OCI-LY1 (cell line): ENCODE measurements around the gene RPS24.

Experiments
- H2AFZ ChIP-seq: fragments of 200-600 bp; sonication (generic), shearing (Covaris generic); 2 replicates; pipeline ENCODE4 v1.6.0; 2014; ENCODE audit warnings: antibody characterized with exemption, mild to moderate bottlenecking, low read length
- H3F3A ChIP-seq: fragments of 200-600 bp; sonication (generic), shearing (Covaris generic); 2 replicates; pipeline ENCODE4 v1.6.0; 2014; ENCODE audit warnings: mild to moderate bottlenecking, antibody characterized with exemption, low read length, moderate library complexity; ENCODE audit not compliant: insufficient read depth
- H3K27ac ChIP-seq: fragments of 200-600 bp; sonication (generic); 2 replicates; pipeline ENCODE4 v1.5.1; 2014; ENCODE audit warnings: low read length, mixed run types, mild to moderate bottlenecking, low read depth; ENCODE audit not compliant: poor library complexity, severe bottlenecking
- H3K27me3 ChIP-seq: fragments of 200-600 bp; sonication (generic); 2 replicates; pipeline ENCODE4 v1.6.0; 2014; ENCODE audit warnings: antibody characterized with exemption, mild to moderate bottlenecking, low read length, moderate library complexity; ENCODE audit not compliant: insufficient read depth
- H3K36me3 ChIP-seq: fragments of 200-600 bp; sonication (generic); 2 replicates; pipeline ENCODE4 v1.6.1; 2014; ENCODE audit warnings: mild to moderate bottlenecking, antibody characterized with exemption, low read length, moderate library complexity, mixed read lengths; ENCODE audit not compliant: insufficient read depth
- H3K4me1 ChIP-seq: fragments of 200-600 bp; sonication (generic); 2 replicates; pipeline ENCODE4 v1.5.1; 2014; ENCODE audit warnings: mild to moderate bottlenecking, low read length, moderate library complexity; ENCODE audit not compliant: insufficient read depth, severe bottlenecking
- H3K4me2 ChIP-seq: fragments of 200-600 bp; sonication (generic), shearing (Covaris generic); 2 replicates; pipeline ENCODE4 v1.6.1; 2014; ENCODE audit warnings: low read length
- H3K4me3 ChIP-seq: fragments of 200-600 bp; sonication (generic); 2 replicates; pipeline ENCODE4 v1.5.1; 2014; ENCODE audit warnings: low read length, low read depth, mild to moderate bottlenecking, mixed read lengths; ENCODE audit not compliant: poor library complexity, severe bottlenecking
- H3K79me2 ChIP-seq: fragments of 200-600 bp; shearing (Covaris generic); 2 replicates; pipeline ENCODE4 v1.6.1; 2016; ENCODE audit warnings: mixed run types, low read length, mixed read lengths; ENCODE audit not compliant: insufficient read depth
- H3K9ac ChIP-seq: fragments of 200-600 bp; sonication (generic), shearing (Covaris generic); 2 replicates; pipeline ENCODE4 v1.6.1; 2014; ENCODE audit warnings: mild to moderate bottlenecking, low read length, mixed read lengths
- H3K9me2 ChIP-seq: fragments of 200-600 bp; sonication (generic), shearing (Covaris generic); 2 replicates; pipeline ENCODE4 v1.6.1; 2014; ENCODE audit warnings: low read depth, mild to moderate bottlenecking, low read length, mixed read lengths
- H3K9me3 ChIP-seq: fragments of 200-600 bp; shearing (Covaris generic); 2 replicates; pipeline ENCODE4 v1.6.1; 2014; ENCODE audit warnings: low read length, mixed read lengths
- H4K20me1 ChIP-seq: fragments of 200-600 bp; sonication (generic), shearing (Covaris generic); 2 replicates; pipeline ENCODE4 v1.6.0; 2016; ENCODE audit warnings: mild to moderate bottlenecking, low read length; ENCODE audit not compliant: insufficient read depth
- EZH2 ChIP-seq: fragments of 200-600 bp; sonication (generic), shearing (Covaris generic); IDR thresholded peaks from 2 replicates; pipeline ENCODE4 v1.8.0; 2017; ENCODE audit warnings: borderline replicate concordance, mixed run types, mild to moderate bottlenecking, antibody characterized with exemption, low read length, moderate library complexity, mixed read lengths
- TF ChIP-seq, protein P1 (sequence below): fragments of 200-600 bp; sonication (generic), shearing (Covaris generic); IDR thresholded peaks from 2 replicates; pipeline ENCODE4 v1.5.1; 2017; ENCODE audit warnings: mild to moderate bottlenecking, antibody characterized with exemption, low read length, moderate library complexity, mixed read lengths

The RPS24 gene

DNA sequence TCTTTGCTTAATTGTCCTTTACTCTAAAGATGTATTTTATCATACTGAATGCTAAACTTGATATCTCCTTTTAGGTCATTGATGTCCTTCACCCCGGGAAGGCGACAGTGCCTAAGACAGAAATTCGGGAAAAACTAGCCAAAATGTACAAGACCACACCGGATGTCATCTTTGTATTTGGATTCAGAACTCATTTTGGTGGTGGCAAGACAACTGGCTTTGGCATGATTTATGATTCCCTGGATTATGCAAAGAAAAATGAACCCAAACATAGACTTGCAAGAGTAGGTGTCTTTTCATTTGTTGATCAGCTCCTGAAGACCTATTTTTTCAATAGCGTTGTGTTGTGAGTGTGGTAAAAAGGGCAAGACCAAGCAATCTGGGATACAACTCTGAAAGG is 1.8 kb downstream of the RPS24 start:
- no peaks in the 10 kb centered on the region for H3K27me3 ChIP-seq
- peaks cover 20% of the 10 kb centered on the region for H3K79me2 ChIP-seq
- H4K20me1 ChIP-seq, result peaks cover 2% of the 10 kb centered on the region; the same call in 1 of the 2 replicates
- peaks cover 63% of the 10 kb centered on the region for H3K36me3 ChIP-seq
- no peaks in the 10 kb centered on the region; the same call in 1 of the 2 replicates for H3F3A ChIP-seq
- H3K9me2 ChIP-seq, result no peaks in the 10 kb centered on the region
- H3K4me1 ChIP-seq, result peaks cover 33% of the 10 kb centered on the region
- TF ChIP-seq, protein P1, sequence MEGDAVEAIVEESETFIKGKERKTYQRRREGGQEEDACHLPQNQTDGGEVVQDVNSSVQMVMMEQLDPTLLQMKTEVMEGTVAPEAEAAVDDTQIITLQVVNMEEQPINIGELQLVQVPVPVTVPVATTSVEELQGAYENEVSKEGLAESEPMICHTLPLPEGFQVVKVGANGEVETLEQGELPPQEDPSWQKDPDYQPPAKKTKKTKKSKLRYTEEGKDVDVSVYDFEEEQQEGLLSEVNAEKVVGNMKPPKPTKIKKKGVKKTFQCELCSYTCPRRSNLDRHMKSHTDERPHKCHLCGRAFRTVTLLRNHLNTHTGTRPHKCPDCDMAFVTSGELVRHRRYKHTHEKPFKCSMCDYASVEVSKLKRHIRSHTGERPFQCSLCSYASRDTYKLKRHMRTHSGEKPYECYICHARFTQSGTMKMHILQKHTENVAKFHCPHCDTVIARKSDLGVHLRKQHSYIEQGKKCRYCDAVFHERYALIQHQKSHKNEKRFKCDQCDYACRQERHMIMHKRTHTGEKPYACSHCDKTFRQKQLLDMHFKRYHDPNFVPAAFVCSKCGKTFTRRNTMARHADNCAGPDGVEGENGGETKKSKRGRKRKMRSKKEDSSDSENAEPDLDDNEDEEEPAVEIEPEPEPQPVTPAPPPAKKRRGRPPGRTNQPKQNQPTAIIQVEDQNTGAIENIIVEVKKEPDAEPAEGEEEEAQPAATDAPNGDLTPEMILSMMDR, result no peak
- no peak for TF ChIP-seq EZH2
- peak overlapping the region; percentile 82; the same call in 1 of the 2 replicates for H3K9ac ChIP-seq
- H2AFZ ChIP-seq, result no peak overlapping the region
- H3K9me3 ChIP-seq, result no peaks in the 10 kb centered on the region
- H3K27ac ChIP-seq, result no peak overlapping the region
- peak overlapping the region; percentile 89 for H3K4me3 ChIP-seq
- H3K4me2 ChIP-seq, result peak overlapping the region; percentile 69

DNA sequence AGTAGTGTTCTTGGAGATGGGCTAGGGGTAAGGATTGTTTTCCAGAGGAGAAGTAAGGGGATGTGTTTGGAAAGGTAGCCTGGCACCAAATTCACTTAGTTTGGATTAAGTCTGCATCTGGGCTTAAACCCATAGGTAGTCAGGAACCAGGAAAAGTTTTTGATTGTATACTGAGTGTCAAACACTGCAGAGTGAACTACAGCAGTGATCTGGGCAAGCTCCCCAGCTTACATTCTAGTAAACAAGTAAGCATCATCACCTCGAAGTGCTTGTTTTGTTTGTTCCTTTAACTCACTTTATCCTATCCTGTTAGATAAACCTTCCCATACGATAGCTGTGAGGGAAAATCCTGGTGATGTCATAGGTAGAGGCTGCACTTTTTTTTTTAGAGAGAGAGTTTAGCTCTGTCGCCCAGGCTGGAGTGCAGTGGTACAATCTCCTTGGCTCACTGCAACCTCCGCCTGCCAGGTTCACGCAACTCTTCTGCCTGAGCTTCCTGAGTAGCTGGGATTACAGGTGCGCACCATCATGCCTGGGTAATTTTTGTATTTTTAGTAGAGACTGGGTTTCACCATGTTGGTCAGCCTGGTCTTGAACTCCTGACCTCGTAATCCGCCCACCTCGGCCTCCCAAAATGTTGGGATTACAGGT is 2.4 kb downstream of the RPS24 start:
- H3K27ac ChIP-seq, result no peak overlapping the region
- TF ChIP-seq, protein P1, result no peak
- no peak for TF ChIP-seq EZH2
- peaks cover 20% of the 10 kb centered on the region for H3K79me2 ChIP-seq
- no peak overlapping the region for H2AFZ ChIP-seq
- no peaks in the 10 kb centered on the region for H3K9me2 ChIP-seq
- H3K27me3 ChIP-seq, result no peaks in the 10 kb centered on the region
- H3K36me3 ChIP-seq, result peaks cover 69% of the 10 kb centered on the region
- peak overlapping the region; percentile 69; the same call in 1 of the 2 replicates for H3K4me2 ChIP-seq
- peaks cover 2% of the 10 kb centered on the region; the same call in 1 of the 2 replicates for H4K20me1 ChIP-seq
- H3K9ac ChIP-seq, result peak overlapping the region; percentile 82; the same call in 1 of the 2 replicates
- peak overlapping the region; percentile 89 for H3K4me3 ChIP-seq
- peaks cover 4% of the 10 kb centered on the region; the same call in 1 of the 2 replicates for H3F3A ChIP-seq
- H3K9me3 ChIP-seq, result no peaks in the 10 kb centered on the region
- H3K4me1 ChIP-seq, result peaks cover 33% of the 10 kb centered on the region

DNA sequence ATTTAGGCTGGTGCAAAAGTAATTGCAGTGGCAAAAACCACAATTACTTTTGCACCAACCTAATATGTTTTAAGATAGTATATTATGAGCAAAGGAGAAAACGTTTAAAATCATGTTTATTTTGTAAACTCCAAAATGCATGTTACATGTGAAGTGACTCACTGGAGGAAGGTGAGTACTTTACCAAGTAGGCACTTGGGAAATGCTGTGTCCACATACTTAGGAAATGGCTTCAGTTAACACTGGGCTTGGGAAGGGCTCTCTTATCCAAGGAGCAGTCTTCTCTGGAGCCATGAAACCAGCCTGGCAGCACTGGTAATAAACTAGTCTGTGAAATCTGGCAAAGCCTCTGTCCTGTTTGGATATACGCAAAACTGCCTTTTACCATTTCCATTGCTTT is 4.4 kb downstream of the RPS24 start:
- H3K36me3 ChIP-seq, result peaks cover 90% of the 10 kb centered on the region
- H4K20me1 ChIP-seq, result peaks cover 2% of the 10 kb centered on the region; the same call in 1 of the 2 replicates
- H3K9me2 ChIP-seq, result no peaks in the 10 kb centered on the region
- H3K4me2 ChIP-seq, result 0 out of 2 replicates have a peak overlapping the region, but pooled peaks have one; percentile 15
- peaks cover 33% of the 10 kb centered on the region for H3K4me1 ChIP-seq
- peaks cover 4% of the 10 kb centered on the region; the same call in 1 of the 2 replicates for H3F3A ChIP-seq
- H3K4me3 ChIP-seq, result no peak overlapping the region
- no peak overlapping the region for H2AFZ ChIP-seq
- no peak overlapping the region; the same call in 1 of the 2 replicates for H3K9ac ChIP-seq
- no peak overlapping the region for H3K27ac ChIP-seq
- TF ChIP-seq, protein P1, result no peak
- no peak for TF ChIP-seq EZH2
- peaks cover 20% of the 10 kb centered on the region for H3K79me2 ChIP-seq
- H3K27me3 ChIP-seq, result no peaks in the 10 kb centered on the region
- no peaks in the 10 kb centered on the region for H3K9me3 ChIP-seq
